Hippocampal formation (tissue), 2 donors: ENCODE measurements around the gene ARRB1.

Experiments used
- DNase-seq, 2 donors: peaks; one replicate each; lab custom pipeline; 2025; lab: John Stamatoyannopoulos, UW

The ARRB1 gene

GRCh38 chr11:75225794-75226193 lies 125.7 kb downstream of the ARRB1 start:
- no peak for DNase-seq

DNA sequence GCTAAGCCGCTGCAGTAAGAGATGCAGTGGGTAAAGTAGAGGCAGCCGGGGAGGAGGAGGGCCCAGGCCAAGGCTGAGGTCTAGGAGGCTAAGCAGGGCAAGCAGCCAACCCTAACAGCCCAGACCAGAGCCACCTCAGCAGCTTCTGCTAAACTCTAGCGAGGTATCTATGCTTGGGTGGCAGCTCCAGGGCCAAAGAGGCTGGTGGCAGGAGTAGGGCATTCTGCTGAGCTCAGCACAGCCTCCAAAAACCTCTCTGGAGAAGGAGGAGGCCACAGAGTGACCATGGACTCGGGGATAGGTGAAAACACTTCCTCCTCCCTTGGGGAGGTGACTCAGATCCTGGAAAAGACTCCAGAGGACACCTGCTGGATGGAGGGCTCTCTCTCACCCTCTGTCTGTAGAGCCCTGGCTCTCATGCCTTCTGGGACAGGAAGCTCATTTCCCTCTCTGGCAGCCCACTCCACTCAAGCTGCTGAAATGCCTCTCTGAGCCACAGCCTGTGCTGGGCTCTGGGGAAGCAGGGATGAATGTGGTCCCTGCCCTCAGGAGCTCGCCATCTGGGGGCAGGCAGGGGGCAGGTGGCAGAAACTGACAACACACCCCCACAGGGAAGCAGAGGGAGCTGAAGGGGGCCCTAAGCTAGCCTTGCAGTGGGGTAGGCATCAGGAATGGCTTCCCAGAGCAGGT lies 127.4 kb downstream of the ARRB1 start:
- no peak for DNase-seq

DNA sequence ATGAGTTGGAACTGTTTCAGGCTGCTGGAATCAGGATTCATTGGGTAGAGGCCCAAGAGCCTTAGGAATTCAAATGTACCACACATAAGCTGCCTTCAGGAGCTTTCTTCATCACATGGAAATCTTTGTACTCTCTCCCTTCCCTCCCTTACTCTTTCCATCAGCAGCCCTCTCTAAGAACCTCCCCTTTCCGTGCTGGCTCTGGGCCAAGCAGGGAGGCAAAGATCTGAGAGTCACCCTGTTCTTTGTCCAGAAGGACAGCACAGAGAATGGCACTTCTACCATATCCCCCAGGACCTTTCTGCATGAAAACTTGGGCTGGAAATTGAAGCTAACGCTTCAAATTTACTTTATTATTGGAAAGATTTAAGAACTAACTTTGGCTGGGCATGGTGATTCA lies 131.6 kb downstream of the ARRB1 start:
- DNase-seq = no peak

DNA sequence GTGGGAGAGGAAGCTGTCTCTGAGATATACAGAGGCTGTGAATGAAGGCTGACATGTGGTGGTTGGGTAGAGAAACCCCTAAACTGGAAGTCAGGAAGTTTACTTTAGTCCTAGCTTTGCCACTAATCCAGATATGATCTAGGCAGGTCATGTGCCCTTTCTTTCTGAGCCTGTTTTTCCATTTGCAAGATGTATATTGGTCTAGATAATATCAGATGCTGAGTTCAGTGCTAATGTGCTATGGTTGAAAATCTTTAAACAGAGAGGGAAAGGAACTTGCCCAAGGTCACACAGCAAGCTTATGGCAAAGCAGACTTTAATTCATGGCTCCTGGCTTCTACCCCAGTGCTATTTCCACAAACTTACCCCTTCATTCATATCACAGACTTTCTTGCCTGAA lies 136.6 kb downstream of the ARRB1 start:
- DNase-seq = no peak

- no peak for DNase-seq
Observed at GRCh38 chr11:75214411-75214821, 137.0 kb downstream of the ARRB1 start.
